Neural crest cell (in vitro differentiated cells): ENCODE data around the gene ZNF177. TPM values are rescaled to one million over a fixed set of nuclear protein-coding genes. Genes with fewer than 3 reads are reported as not detected.
A peak's percentile ranks its signal among the peaks of the same experiment; 100 is the strongest.
"Not testable (repeated sequence)": the region's sequence is repeated elsewhere in the genome, so short reads cannot be mapped to it uniquely, and the experiment has no call there.

Source experiments
- DNase-seq: peaks from one replicate; pipeline ENCODE4 v3.0.0; 2021; ENCODE audit warnings: low read depth, mixed read lengths, low spot score
- H3K27ac Mint-ChIP-seq: one replicate; pipeline ENCODE4 v1.8.0; 2021; ENCODE audit warnings: mild to moderate bottlenecking, mixed read lengths; ENCODE audit not compliant: unreplicated experiment
- H3K27me3 Mint-ChIP-seq: 2 replicates; pipeline ENCODE4 v1.8.0; 2021; ENCODE audit warnings: low read depth, mild to moderate bottlenecking, mixed read lengths
- H3K36me3 Mint-ChIP-seq: 2 replicates; pipeline ENCODE4 v1.8.0; 2021; ENCODE audit warnings: low read depth, mild to moderate bottlenecking, mixed read lengths
- H3K4me1 Mint-ChIP-seq: 2 replicates; pipeline ENCODE4 v1.8.0; 2021; ENCODE audit warnings: mixed read lengths
- H3K4me3 Mint-ChIP-seq: one replicate; pipeline ENCODE4 v1.8.0; 2021; ENCODE audit warnings: mild to moderate bottlenecking, mixed read lengths
- H3K9me3 Mint-ChIP-seq: 2 replicates; pipeline ENCODE4 v1.8.0; 2021; ENCODE audit warnings: mixed read lengths
- CTCF ChIP-seq: fragments of 200-600 bp; sonication (generic); conservative IDR thresholded peaks from 2 replicates; pipeline ENCODE4 v1.5.0; 2021; ENCODE audit warnings: antibody characterized with exemption, mild to moderate bottlenecking
- long read RNA-seq: library from polyadenylated mRNA; unstranded; transcript quantifications from one replicate; pipeline ENCODE4 v2.0.0, GENCODE V29; 2020
- total RNA-seq: library from RNA; stranded (reverse); gene quantifications from 2 replicates; pipeline ENCODE4 v1.2.1, GENCODE V29; 2021

ZNF177 gene
- 8.0 and 9.6 TPM in 2 replicates for total RNA-seq
- long read RNA-seq, partial matches to known transcripts: 0 of 1 reads
- long read RNA-seq, other reads (novel, unspliced or antisense): 0 of 1 reads

GRCh38 chr19:9362905-9363304 is at the start of gene ZNF177:
Gene ZNF177, plus strand, starts transcription at chr19:9363013. Its CDS starts 15,299 bp downstream, at chr19:9378312.
- H3K27me3 Mint-ChIP-seq: no peaks in the 10 kb centered on the region
- H3K4me3 Mint-ChIP-seq: no peak within 1 kb of the TSS
- no peak for TF ChIP-seq CTCF
- H3K27ac Mint-ChIP-seq: no peak within 1 kb of the TSS
- DNase-seq: no peak
- peaks cover 20% of the 10 kb centered on the region for H3K9me3 Mint-ChIP-seq
- peaks cover 66% of the 10 kb centered on the region for H3K36me3 Mint-ChIP-seq
- no peaks in the 10 kb centered on the region for H3K4me1 Mint-ChIP-seq

GRCh38 chr19:9313756-9314155 is 49.1 kb upstream of the ZNF177 start:
- no peak overlapping the region for H3K4me3 Mint-ChIP-seq
- DNase-seq: no peak
- no peak overlapping the region for H3K27ac Mint-ChIP-seq
- H3K27me3 Mint-ChIP-seq: peaks cover 19% of the 10 kb centered on the region
- H3K9me3 Mint-ChIP-seq: peaks cover 15% of the 10 kb centered on the region
- peaks cover 8% of the 10 kb centered on the region for H3K4me1 Mint-ChIP-seq
- H3K36me3 Mint-ChIP-seq: peaks cover 2% of the 10 kb centered on the region
- no peak for TF ChIP-seq CTCF

- no peak for DNase-seq
- Mint-ChIP-seq H3K4me1 (peaks cover 14% of the 10 kb centered on the region), H3K4me3 (no peak overlapping the region), H3K27ac (no peak overlapping the region), H3K9me3 (peaks cover 23% of the 10 kb centered on the region), H3K27me3 (peaks cover 5% of the 10 kb centered on the region), H3K36me3 (peaks cover 35% of the 10 kb centered on the region)
- no peak for TF ChIP-seq CTCF
These were observed 41.5 kb upstream of the ZNF177 start for GRCh38 chr19:9321338-9321737.

GRCh38 chr19:9321756-9322155 is 41.1 kb upstream of the ZNF177 start:
- not testable (repeated sequence) for H3K4me3 Mint-ChIP-seq, H3K27me3 Mint-ChIP-seq, H3K27ac Mint-ChIP-seq, DNase-seq
- H3K36me3 Mint-ChIP-seq: peaks cover 36% of the 10 kb centered on the region
- H3K9me3 Mint-ChIP-seq: peaks cover 23% of the 10 kb centered on the region
- peaks cover 14% of the 10 kb centered on the region for H3K4me1 Mint-ChIP-seq

GRCh38 chr19:9322201-9322600 is 40.6 kb upstream of the ZNF177 start:
- not testable (repeated sequence) for DNase-seq, H3K27ac Mint-ChIP-seq, H3K27me3 Mint-ChIP-seq
- peaks cover 14% of the 10 kb centered on the region for H3K4me1 Mint-ChIP-seq
- peaks cover 39% of the 10 kb centered on the region for H3K36me3 Mint-ChIP-seq
- H3K4me3 Mint-ChIP-seq: peak overlapping the region; percentile 75
- peaks cover 25% of the 10 kb centered on the region for H3K9me3 Mint-ChIP-seq

- Mint-ChIP-seq H3K36me3 (peaks cover 49% of the 10 kb centered on the region), H3K4me1 (peaks cover 14% of the 10 kb centered on the region), H3K9me3 (peaks cover 29% of the 10 kb centered on the region), H3K27me3 (peaks cover 5% of the 10 kb centered on the region), H3K4me3 (peak overlapping the region; percentile 91), H3K27ac (peak overlapping the region; percentile 24)
- no peak for TF ChIP-seq CTCF
- DNase-seq: no peak
These were observed 39.3 kb upstream of the ZNF177 start for GRCh38 chr19:9323557-9323918.
